Ishikawa (cell line): ENCODE data around the gene ATF7.

ENCODE experiments used
- CEBPB ChIP-seq: IDR thresholded peaks from 2 replicates; pipeline ENCODE4 v1.6.1; 2012
- EGR1 ChIP-seq: IDR thresholded peaks from 2 replicates; pipeline ENCODE4 v1.6.1; 2012
- EP300 ChIP-seq: IDR thresholded peaks from 2 replicates; pipeline ENCODE4 v1.6.1; 2012; ENCODE audit warnings: borderline replicate concordance
- YY1 ChIP-seq: IDR thresholded peaks from 2 replicates; pipeline ENCODE4 v1.6.1; 2012; ENCODE audit warnings: low read depth

- TF ChIP-seq EGR1 (no peak), CEBPB (no peak), EP300 (no peak), YY1 (no peak)
Measured at GRCh38 chr12:53476769-53477209, 149.4 kb downstream of the ATF7 start.
